HG02642 (cell line): Measurements from ENCODE around the gene ATOH7.
"Not testable (repeated sequence)": the region's sequence is repeated elsewhere in the genome, so short reads cannot be mapped to it uniquely, and the experiment has no call there.

Experiments
- ATAC-seq: cut with Tn5 transposase; IDR thresholded peaks from one replicate; pipeline ENCODE4 v1.9.1; 2021; ENCODE audit warnings: mild to moderate bottlenecking; ENCODE audit not compliant: unreplicated experiment, poor library complexity

The ATOH7 gene

DNA sequence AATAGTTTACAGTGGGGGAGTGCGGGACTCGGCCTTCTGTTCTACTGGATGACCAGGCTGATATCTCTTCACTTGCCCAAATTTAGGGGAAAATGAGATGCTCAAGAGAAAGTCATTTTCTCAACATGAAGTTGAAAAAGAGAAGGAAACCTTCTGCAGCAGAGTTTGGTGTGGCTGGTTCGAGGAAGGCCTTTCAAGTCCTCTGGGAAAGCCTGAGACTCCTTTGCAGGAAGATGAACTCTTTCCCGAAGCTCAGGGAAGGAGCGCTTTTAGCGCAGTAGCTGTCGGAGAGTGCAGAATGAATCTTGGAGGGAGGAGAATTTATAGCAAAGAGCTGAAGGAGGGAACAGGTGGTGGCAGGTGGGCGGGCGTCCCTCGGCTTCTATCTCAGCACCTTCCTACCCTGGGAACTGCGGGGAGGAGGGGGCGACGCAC is at the start of gene ATOH7:
TSS of gene ATOH7 (minus strand) at position 297 of the 435 bp plus-strand sequence. CDS start 436 bp downstream, outside the sequence.
- ATAC-seq, result no peak

DNA sequence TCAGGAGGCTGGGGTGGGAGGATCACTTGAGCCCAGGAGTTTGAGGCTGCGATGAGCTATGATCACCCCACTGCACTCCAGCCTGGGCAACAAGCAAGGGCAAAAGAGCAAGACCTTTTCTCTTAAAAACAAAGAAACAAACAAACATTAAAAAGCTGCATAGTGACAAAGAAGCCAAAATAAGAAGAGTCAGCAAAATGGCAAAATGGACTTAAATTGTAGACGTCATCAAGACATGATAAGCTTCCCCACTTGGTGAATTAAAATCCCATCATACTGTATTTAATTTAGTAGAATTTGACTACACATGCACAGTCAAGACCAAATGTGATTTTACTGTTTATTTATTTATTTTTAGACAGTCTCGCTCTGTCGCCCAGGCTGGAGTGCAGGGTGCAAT is 48.8 kb upstream of the ATOH7 start:
- no peak for ATAC-seq

DNA sequence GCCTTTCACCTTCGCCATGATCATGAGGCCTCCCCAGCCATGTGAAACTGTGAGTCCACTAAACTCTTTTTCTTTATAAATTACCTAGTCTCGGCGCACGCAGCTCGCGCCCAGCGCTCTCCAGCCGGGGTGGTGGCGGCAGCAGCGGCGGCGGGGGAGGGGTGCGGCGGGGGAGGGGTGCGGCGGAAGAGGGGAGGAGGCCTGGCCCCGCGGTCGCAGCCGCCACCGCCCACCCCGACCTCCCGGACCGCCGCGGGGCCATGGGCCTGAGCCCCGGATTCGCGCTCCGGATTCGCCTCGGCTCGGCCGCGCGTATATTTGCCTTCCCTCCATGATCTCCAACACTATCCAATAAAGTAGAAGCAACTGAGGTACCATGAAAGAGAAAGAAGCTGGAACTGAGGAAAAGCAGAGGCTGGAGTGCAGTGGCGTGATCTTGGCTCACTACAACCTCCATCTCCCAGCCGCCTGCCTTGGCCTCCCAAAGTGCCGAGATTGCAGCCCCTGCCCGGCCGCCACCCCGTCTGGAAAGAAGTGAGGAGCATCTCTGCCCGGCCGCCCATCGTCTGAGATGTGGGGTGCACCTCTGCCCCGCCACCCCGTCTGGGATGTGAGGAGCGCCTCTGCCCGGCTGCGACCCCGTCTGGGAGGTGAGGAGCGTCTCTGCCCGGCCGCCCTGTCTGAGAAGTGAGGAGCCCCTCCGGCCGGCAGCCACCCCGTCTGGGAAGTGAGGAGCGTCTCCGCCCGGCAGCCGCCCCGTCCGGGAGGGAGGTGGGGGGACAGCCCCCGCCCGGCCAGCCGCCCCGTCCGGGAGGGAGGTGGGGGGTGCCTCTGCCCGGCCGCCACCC is 47.2 kb upstream of the ATOH7 start:
- ATAC-seq, result not testable (repeated sequence)

DNA sequence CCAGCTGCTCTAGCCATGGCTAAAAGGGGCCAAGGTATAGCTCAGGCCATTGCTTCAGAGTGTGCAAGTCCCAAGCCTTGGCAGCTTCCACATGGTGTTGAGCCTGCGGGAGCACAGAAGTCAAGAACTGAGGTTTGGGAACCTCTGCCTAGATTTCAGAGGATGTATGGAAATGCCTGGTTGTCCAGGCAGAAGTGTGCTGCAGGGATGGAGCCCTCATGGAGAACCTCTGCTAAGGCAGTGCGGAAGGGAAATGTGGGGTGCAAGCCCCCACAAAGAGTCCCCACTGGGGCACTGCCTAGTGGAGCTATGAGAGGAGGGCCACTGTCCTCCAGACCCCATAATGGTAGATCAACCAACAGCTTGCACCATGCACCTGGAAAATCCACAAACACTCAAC is 45.9 kb upstream of the ATOH7 start:
- not testable (repeated sequence) for ATAC-seq

DNA sequence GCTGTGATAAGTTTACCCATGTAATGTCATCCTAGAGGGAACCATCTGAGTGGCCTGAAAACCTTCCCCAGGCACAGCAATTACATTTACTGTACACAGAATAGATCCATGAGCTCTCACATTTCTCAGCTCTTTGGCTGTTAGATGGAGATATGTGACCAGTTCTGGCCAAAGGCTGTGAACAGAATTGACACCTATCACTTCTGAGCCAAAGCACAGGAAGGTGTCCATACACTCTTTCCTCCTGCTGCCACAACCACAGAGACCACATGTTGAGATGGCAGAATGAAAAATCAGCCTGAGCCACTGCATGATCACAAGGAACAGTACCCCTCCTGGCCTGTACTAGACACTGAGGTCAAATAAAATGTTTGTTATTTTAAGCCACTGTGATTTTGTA is 44.3 kb upstream of the ATOH7 start:
- ATAC-seq, result no peak

DNA sequence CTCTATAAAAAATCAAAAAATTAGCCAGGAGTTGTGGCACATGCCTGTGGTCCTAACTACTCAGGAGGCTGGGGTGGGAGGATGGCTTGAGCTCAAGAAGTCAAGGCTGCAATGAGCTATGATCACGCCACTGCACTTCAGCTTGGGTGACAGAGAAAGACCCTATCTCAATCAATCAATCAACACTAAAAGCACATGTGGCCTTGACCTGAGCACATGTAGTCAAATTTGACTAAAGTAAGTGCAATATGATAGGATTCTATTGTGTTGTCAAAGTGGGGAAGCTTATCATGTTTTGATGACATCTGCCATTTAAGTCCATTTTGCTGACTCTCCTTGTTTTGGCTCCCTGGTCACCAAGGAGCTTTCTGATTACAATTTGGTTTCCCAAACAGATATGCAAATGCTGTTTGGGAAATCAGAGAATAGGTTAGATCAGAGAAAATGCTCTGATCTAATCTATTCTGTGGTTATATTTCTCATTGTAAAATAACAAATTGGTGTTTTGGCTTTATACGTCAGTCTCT is 43.8 kb upstream of the ATOH7 start:
- ATAC-seq, result no peak

DNA sequence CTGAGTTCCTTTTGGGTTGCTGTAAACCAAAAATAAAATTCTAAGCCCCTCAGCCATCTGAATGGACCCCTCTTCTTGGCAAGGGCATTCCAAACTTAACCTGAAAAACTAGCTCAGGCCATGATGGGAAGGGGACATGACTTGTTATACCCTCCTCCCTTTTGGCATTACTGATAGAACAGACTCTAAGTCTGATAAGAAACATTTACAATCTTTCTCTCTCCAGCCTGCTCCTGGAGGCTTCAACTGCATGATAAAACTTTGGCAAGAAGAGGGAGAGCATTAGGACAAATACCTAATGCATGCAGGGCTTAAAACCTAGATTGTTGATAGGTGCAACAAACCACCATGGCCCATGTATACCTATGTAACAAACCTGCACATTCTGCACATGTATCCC is 40.9 kb upstream of the ATOH7 start:
- no peak for ATAC-seq

DNA sequence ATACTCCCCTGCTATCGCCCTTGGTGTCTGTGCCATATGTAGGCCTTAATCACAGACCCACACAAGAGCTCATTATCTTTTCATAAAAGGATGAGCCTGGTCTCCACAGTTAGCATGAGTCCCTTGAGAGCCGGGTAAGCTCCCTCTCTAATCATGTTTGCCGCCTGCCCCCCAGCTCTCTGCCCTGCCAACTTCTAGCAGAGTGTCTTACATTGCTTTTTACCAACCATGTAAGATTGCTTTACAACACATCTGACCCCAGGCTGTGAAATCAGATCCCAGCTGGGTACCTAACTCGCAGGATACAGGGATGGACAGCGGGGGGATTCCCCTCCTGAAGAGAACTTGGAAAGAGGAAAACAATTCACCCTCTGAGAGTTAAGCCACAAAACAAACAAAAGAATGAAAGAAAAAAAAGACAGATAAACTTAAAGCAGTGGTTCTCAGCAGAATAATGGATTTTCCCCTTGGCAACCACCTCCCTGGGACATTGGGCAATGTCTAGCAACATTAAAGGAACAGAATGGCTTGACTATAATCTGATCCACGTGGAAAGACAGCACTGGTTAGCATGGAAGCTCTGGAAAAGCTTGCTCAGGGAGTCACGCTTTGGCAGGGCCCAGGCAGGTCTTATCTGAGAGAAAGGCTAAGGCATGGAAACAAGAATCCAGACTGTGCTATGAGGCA is 39.4 kb upstream of the ATOH7 start:
- no peak for ATAC-seq

DNA sequence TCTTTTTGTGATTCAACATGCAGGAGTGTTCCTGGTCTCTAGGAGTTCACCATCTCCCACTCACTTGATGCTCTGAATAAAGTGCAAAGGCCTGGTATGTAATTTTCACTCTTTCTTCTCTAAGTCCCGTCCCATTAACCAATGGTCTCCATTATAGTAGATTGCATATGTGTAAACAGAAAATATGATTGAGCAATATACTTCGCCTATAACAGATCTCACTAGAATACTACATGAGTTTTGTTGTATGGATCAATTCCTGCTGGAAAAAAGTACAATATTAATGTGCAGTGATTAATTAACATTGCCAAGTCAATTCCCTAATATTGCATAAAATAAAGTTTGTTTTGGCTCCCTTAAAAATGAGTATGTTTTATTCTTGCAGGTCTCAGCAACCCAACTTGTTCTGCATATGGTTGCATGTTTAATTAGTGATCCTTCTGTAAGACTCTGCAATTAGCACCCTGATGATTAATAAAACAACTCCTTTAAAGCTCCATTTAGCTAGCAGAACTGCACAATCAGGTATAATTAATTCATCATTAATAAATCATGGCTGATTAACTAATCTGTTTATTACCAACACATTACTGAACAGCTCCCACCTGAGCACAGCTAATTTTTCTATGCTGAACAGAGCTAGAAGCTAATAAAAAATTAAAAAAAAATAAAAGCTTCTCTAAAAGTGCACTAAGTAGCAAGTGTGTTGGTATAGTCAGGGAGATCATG is 37.8 kb upstream of the ATOH7 start:
- ATAC-seq, result no peak

DNA sequence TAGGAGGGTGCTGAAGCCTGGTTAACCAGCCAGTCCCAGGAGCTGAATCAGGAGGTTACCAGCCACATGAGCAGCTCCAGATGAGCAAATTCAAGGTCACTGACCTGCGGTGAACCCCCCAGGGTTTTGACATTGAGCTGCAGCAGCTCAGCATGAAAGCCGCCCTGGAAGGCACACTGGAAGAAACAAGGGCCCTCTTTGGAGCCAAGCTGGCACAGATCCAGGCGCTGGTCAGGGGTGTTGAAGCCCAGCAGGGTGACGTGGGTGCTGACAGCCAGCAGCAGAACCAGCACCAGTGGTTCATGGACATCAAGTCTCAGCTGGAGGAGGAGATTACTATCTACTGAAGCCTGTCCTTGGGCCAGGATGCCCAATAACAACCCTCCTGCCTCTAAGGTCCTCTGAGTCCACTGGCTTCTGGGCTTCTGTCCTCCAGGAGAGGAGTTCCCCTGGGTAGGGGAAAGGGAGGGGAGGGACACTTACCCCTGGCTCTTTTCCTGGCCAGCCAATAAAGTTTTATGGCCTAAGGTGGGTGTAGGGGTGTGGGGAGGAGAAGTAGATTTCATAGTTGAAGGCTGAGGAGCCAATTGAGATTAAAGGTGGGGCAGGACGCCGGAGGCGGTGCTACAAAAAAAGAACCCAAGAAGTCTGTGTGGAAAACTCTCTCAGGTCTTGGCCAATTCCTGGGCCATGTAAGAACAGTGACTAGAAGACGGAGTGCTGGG is 29.4 kb upstream of the ATOH7 start:
- no peak for ATAC-seq

DNA sequence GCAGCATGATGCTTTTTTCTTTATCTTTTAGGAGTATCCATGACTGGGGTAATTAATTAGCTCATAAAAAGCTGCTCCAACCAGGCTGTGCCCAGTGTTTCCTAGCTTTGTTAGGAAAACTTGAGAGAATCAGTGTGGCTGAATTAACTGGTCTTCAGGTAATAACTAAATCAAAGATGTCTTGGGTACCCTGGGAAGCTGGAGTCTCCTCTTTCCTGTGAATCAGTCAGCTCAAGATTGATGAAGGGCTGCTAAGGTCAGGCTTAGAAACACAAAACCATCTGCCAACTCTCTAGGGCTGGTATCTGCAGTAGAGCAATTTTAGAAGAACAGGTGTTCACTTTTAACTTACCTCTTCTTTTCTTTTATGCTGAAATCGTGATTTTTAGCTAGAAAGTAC is 21.4 kb upstream of the ATOH7 start:
- no peak for ATAC-seq

DNA sequence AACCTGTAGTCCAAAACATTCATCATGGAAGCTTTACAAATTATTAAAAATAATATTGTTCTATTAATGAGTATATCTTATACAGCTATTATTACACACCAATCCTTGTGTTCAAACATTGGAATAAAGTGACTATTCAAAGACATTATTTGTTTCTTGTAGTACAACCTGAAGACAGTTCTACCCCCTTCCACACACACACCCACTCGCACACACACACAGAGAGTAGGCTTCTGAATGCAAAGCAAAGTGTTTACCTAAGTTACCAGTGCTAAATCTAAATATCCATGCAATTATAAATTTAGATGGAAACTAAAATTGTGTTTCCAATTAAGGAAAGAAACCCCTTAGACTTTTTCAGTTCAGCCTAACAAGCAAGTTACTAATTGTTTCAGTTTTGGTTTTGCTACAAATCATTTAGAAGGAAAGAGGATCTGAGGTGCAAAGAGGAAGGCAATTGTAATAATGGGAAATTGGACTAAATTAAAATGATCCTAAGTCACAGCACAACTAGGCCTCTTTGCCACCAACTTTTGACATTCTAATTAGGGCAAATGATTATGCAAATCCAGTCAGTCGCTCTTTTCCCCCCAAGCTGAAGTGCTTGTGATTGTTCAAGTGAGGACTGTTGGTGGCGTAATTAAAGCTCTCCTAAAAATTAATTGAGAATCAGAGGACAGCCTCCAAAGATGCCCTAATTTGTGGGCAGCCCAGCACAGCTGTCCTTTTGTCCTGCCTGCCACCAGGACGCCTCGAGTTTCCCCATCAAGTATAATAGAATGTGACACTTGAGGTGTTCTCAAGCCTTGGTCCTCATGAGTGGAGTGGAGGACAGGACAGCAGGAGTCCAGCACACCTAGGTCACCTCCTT is 19.9 kb upstream of the ATOH7 start:
- no peak for ATAC-seq

DNA sequence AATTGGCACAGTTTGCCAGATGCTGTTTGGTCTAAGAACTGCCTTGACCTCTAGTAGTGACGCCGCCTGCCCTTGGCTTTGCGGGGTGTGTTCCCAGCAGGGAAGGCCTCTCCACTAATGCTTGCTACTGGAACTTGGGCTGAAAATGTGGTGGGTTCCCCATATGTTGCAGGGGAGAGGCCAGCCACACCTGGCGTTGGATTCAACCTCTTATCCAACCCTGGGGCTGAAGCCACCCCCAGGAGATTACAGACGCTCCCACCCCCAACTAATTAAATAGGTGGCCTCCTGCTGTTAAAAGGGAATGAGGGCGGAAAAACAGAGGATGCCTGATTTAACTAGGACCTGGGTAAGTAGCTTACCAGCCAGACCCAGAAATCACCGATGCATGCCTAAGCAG is 19.2 kb upstream of the ATOH7 start:
- no peak for ATAC-seq

DNA sequence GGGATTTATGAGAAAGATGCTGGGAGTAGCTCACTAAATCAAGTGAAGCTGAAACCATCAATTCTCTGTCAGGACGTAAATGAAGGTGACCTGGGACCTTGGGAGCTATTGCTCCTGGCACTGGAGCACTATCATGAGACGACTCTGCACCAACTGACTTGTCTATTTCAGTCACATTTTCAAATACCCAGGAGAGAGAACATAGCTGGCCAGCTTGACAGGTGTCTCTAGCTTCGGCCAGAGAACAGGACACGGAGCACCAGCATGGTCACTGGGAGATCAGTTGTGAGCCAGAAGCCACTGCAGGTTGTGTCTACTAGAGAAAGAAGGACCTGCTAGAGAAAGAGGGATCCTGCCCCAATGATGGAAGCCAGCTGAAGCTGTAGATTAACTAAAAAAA is 17.4 kb upstream of the ATOH7 start:
- ATAC-seq, result no peak

DNA sequence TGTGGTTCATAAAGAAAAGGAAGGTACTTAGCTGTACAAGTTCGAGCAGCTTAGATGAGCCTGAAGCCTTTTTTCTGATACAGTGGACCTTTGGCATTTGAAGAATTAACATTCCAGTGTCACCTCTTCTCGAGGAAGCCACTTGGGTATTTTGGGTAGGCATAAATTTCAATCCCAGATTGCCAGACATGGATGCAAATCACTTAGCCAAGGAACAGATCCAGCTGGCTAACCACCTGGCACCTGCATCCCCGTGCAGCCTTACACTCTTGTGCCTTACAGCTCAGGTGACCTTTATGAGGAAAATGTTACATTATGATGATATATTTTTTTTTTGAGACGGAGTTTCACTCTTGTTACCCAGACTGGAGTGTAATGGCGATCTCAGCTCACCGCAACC is 16.0 kb upstream of the ATOH7 start:
- ATAC-seq, result no peak

DNA sequence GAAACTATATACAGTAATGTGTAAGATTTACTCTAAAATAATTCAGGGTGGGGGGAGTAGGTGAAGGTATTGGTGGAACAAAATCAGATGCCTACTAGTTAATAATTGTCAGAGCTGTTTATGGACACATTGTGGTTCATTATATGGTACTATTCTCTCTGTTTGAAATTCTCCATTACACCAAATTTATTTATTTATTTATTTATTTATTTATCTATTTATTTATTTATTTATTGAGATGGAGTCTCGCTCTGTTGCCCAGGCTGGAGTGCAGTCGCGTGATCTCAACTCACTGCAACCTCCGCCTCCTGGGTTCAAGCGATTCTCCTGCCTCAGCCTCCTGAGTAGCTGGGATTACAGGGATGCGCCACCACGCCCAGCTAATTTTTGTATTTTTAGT is 14.5 kb upstream of the ATOH7 start:
- ATAC-seq, result not testable (repeated sequence)

DNA sequence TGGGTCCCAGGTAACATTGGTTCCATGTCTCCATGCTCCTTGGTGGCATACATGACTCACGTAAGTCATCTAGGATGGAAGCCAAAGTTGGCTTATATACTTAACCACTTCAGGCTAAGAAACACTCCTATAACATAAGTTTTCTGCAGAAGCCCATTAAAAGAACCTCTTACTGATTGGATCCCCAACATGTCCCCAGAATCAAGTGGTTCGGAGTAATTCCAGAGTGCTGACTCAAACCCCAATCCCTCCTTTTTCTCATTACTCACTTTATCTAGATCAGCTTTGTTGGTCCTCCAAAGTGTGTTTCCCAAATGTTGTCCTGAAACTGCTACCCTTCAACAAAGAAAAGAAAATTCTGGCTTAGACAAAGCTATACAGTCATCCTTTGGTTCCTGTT is 10.1 kb upstream of the ATOH7 start:
- no peak for ATAC-seq

DNA sequence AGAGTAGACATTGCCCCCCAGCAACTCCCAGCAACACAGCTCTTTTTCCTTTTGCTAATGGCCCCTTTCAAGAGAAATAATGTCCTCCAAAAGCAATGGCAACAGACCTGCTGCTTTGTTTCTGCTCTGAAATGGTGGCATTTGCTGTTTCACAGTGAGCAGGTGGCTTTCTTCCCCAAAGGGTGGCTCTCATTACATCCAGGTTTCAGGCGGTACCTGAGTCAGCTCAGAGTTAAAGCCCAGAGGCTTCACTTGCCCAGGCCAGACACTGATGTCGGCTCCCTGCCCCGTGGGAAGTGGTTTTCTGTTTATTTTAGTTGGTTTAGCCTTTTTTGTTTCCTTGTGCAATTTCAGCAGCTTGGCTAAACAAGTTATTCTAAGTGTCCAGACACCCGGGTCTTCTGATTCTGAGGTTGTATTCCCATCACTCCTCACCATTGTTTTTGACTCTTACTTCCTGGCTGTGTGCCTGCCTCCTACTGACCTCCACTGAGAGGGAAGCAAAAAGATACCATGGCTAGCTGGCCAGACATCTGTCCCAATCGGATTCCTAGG is 7.8 kb upstream of the ATOH7 start:
- ATAC-seq, result no peak

DNA sequence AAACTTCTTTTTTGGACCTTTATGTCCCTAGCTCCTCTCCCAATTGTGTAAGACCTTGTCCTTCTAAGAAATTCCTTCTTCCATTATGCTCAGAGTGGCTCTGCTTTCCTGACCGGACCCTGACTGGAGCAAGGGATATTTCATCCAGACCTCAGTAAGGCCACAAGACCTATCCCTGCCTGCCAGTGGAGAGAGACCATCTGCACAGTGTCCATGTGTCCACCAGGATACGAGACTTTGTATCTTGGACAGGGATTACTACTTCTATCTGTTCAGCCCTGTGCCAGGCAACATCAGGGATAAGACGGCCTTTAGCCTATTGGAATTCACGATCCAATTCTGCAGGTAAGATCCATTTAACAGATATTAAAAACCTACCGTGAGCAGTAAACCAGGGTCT is 7.2 kb upstream of the ATOH7 start:
- no peak for ATAC-seq
